ENCODE measurements around the gene CASKIN1. TPM values are rescaled to one million over a fixed set of nuclear protein-coding genes. Genes with fewer than 3 reads are reported as not detected.
A peak's percentile ranks its signal among the peaks of the same experiment; 100 is the strongest.

The CASKIN1 gene, protein sequence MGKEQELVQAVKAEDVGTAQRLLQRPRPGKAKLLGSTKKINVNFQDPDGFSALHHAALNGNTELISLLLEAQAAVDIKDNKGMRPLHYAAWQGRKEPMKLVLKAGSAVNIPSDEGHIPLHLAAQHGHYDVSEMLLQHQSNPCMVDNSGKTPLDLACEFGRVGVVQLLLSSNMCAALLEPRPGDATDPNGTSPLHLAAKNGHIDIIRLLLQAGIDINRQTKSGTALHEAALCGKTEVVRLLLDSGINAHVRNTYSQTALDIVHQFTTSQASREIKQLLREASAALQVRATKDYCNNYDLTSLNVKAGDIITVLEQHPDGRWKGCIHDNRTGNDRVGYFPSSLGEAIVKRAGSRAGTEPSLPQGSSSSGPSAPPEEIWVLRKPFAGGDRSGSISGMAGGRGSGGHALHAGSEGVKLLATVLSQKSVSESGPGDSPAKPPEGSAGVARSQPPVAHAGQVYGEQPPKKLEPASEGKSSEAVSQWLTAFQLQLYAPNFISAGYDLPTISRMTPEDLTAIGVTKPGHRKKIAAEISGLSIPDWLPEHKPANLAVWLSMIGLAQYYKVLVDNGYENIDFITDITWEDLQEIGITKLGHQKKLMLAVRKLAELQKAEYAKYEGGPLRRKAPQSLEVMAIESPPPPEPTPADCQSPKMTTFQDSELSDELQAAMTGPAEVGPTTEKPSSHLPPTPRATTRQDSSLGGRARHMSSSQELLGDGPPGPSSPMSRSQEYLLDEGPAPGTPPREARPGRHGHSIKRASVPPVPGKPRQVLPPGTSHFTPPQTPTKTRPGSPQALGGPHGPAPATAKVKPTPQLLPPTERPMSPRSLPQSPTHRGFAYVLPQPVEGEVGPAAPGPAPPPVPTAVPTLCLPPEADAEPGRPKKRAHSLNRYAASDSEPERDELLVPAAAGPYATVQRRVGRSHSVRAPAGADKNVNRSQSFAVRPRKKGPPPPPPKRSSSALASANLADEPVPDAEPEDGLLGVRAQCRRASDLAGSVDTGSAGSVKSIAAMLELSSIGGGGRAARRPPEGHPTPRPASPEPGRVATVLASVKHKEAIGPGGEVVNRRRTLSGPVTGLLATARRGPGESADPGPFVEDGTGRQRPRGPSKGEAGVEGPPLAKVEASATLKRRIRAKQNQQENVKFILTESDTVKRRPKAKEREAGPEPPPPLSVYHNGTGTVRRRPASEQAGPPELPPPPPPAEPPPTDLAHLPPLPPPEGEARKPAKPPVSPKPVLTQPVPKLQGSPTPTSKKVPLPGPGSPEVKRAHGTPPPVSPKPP (N-terminal part only)
- total RNA-seq = 100 to 1,000 TPM in 1 of 2 donors, 1 to 10 TPM in 1; 6.4 to 159 TPM
- polyA plus RNA-seq (ENCODE audit: insufficient read depth, low read depth, low replicate concordance) = 2.1 TPM
- long read RNA-seq, donor 1 = 0 reads
- long read RNA-seq, donor 2 = 0 reads

DNA sequence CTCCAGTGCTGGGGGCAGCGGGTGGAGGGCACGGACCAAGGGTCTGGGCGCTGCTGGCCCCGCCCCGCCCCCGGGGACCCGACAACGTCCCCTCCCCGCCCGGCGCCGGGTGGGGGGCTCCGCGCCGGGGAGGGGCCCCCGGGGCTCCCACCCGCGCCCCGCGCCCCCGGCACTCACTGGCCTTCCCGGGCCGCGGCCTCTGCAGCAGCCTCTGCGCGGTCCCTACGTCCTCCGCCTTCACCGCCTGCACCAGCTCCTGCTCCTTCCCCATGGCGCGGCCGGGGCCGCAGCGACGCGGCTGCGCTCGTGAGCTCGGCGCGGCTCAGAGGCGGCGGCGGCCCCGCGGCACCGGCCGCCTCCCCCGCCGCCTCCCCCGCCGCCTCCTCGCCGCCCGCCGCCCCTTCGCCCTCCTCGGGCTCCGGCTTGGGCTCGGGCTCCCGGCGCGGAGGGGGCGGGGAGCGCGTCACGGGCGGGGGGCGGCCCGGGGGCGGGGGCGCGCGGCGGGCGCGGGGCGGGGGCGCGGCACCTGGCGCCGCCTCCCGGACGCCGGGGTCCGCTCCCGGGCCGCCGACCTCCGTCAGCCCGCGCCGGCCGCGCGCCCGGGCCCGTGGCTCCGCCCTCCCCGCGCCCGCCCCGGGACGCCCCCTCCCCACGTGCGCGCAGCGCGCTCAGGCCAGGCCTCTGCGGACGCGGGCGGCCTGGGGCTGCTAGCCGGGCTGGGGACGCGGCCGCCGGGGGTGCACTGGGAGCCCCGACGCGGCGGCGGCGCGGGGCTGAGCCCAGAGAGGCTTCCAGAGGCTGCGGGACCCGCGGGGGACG is at the start of gene CASKIN1:
TSS of gene CASKIN1 (minus strand) at position 444 of the 819 bp plus-strand sequence. CDS start at position 271, 173 bp downstream.
- peak within 1 kb of the TSS; percentile 26 for H3K4me3 ChIP-seq
- peaks cover 9% of the 10 kb centered on the region for H3K4me1 ChIP-seq
- no peaks in the 10 kb centered on the region for H3K36me3 ChIP-seq (ENCODE audit: low read depth, missing control alignments)
- TF ChIP-seq POLR2A (IDR thresholded peaks at IDR 0.05) = no peak
- TF ChIP-seq, protein P1, sequence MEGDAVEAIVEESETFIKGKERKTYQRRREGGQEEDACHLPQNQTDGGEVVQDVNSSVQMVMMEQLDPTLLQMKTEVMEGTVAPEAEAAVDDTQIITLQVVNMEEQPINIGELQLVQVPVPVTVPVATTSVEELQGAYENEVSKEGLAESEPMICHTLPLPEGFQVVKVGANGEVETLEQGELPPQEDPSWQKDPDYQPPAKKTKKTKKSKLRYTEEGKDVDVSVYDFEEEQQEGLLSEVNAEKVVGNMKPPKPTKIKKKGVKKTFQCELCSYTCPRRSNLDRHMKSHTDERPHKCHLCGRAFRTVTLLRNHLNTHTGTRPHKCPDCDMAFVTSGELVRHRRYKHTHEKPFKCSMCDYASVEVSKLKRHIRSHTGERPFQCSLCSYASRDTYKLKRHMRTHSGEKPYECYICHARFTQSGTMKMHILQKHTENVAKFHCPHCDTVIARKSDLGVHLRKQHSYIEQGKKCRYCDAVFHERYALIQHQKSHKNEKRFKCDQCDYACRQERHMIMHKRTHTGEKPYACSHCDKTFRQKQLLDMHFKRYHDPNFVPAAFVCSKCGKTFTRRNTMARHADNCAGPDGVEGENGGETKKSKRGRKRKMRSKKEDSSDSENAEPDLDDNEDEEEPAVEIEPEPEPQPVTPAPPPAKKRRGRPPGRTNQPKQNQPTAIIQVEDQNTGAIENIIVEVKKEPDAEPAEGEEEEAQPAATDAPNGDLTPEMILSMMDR (IDR thresholded peaks at IDR 0.05) = no peak
- no peak within 1 kb of the TSS for H3K27ac ChIP-seq
- intact Hi-C loops (cut with DNase I; ENCODE audit: low total_unique reads) = no loop called here
- no peaks in the 10 kb centered on the region for H3K9me3 ChIP-seq
- H3K27me3 ChIP-seq = no peaks in the 10 kb centered on the region
- 1% methylated on average over 68 of the region's 129 CpGs; no CpG with 5 or more reads in 1 of the 2 donors for WGBS, 2 donors
- no peak for DNase-seq

DNA sequence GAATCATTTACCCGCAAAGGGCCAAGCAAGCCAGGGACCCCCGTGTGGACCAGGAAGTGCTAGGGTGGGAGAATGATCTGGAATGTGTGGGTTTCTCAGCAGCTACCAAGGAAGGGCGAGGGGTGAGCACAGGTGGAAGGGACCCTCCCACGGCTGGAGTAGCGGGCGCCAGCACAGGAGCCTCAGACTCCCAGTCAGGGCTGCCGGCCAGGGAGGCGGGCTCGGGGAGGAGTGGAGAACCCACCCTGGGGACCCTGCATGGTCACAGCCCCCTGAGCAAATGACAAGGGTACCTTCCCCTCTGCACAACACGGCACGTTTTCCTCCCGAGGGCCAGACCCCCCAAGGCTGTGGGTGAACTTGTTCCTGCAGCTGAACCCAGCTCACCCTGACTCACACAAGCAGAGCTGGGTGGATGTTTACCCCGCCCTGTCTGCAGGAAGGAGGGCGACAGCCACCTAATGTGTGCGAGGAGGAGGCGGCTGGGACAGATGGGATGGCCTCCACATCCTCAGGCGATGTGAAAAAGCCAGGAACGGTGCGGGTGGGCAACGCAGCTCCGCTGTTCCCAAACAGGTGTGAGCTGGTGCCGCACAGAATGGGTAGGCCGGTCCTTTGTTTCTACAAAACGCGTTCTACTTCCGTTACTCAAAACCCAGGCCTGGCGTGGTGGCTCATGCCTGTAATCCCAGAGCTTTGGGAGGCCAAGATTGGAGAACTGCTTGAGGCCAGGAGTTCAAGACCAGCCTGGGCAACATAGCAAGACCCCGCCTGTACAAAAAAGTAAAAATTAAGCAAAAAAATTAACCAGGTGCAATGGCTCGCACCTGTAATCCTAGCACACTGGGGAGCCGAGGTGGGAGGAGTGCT is 48.8 kb upstream of the CASKIN1 start:
- no peaks in the 10 kb centered on the region for H3K9me3 ChIP-seq
- TF ChIP-seq POLR2A (IDR thresholded peaks at IDR 0.05) = no peak
- TF ChIP-seq, protein P1 (IDR thresholded peaks at IDR 0.05) = no peak
- H3K36me3 ChIP-seq (ENCODE audit: low read depth, missing control alignments) = no peaks in the 10 kb centered on the region
- peaks cover under 1% of the 10 kb centered on the region for H3K4me1 ChIP-seq
- no peaks in the 10 kb centered on the region for H3K27me3 ChIP-seq
- intact Hi-C loops (cut with DNase I; ENCODE audit: low total_unique reads) = no loop called here
- no peak for DNase-seq
- no peak overlapping the region for H3K4me3 ChIP-seq
- WGBS, 2 donors = 94 to 96% methylated on average over 20 to 30 of the region's 30 CpGs
- no peak overlapping the region for H3K27ac ChIP-seq

DNA sequence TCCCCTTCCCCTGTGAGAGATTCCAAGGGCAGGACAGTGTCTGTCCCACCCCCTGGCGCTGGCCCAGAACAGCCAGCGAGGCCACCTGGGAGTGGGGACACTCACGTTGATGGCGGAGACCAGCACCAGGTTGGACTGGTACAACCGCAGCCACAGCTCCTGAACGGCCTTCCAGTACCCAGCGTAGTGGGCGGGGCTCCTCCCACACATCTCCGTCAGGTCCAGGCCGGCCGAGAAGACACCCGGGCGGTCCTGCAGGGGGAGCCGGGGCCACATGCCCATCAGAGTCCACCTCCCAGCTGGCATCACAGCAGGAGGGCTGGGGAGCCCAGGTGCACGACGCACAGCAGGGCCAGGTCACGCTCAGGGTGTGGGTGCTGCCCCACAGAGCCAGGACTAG is 47.9 kb upstream of the CASKIN1 start:
- Histone ChIP-seq H3K27ac (no peak overlapping the region), H3K9me3 (no peaks in the 10 kb centered on the region), H3K36me3 (ENCODE audit: low read depth, missing control alignments) (no peaks in the 10 kb centered on the region), H3K27me3 (no peaks in the 10 kb centered on the region), H3K4me3 (no peak overlapping the region), H3K4me1 (no peaks in the 10 kb centered on the region)
- peak; percentile 59 for DNase-seq
- intact Hi-C loops (cut with DNase I; ENCODE audit: low total_unique reads) = no loop called here
- WGBS, 2 donors = 74 to 92% methylated on average over 5 to 16 of the region's 17 CpGs
- TF ChIP-seq, protein P1 (IDR thresholded peaks at IDR 0.05) = no peak
- TF ChIP-seq POLR2A (IDR thresholded peaks at IDR 0.05) = no peak

Measured in testis (tissue), 5 donors.